Nephron (organoid): ENCODE data around the gene KIF25.

ENCODE experiments used
- H3K27ac Mint-ChIP-seq, 3 experiments: 2 replicates each; pipeline ENCODE4 v1.8.0; 2020; ENCODE audit warnings: mixed read lengths in 3 of 3, mild to moderate bottlenecking in 2 of 3, moderate library complexity in 1 of 3
- H3K27me3 Mint-ChIP-seq: 2 replicates; pipeline ENCODE4 v1.8.0; 2021; ENCODE audit warnings: low read depth, mild to moderate bottlenecking, moderate library complexity, mixed read lengths
- H3K36me3 Mint-ChIP-seq: 2 replicates; pipeline ENCODE4 v1.8.0; 2020; ENCODE audit warnings: low read depth, mixed read lengths
- H3K4me1 Mint-ChIP-seq: 2 replicates; pipeline ENCODE4 v1.8.0; 2020; ENCODE audit warnings: mixed read lengths
- H3K4me3 Mint-ChIP-seq, 3 experiments: 2 replicates each; pipeline ENCODE4 v1.8.0; 2020; ENCODE audit warnings: mild to moderate bottlenecking in 3 of 3, mixed read lengths in 3 of 3, moderate library complexity in 2 of 3
- H3K9me3 Mint-ChIP-seq: 2 replicates; pipeline ENCODE4 v1.8.0; 2020; ENCODE audit warnings: mixed read lengths
- TF ChIP-seq, protein P1 (sequence below), 3 experiments: fragments of 200-600 bp; sonication (generic); IDR thresholded peaks; one replicate each; pipeline ENCODE4 v1.5.0; 2021; ENCODE audit warnings: antibody characterized with exemption in 3 of 3; ENCODE audit not compliant: unreplicated experiment in 3 of 3

The KIF25 gene

DNA sequence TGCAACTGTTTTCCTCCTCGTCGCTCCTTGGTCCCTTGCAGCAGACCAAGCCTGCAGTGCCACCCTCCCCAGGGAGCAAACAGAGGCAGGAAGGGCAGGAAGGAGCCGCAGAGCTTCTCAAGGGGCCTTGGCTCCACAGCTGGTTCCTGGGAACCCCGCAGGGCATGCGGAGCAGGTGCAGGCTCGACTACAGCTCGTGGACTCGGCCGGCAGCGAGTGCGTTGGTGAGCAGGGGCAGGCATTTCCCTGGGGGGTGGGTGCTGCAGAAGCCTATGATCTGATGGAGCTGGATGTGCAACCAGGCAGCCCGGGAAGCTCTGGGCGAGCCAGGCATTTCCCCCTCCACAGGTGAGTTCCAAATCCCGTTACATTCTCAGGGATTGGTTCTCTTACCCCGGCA is 44.5 kb downstream of the KIF25 start:
- H3K4me1 Mint-ChIP-seq, result peaks cover 10% of the 10 kb centered on the region
- no peak overlapping the region for H3K4me3 Mint-ChIP-seq
- no peak overlapping the region for H3K27ac Mint-ChIP-seq
- H3K27me3 Mint-ChIP-seq, result peaks cover 4% of the 10 kb centered on the region
- TF ChIP-seq, protein P1, sequence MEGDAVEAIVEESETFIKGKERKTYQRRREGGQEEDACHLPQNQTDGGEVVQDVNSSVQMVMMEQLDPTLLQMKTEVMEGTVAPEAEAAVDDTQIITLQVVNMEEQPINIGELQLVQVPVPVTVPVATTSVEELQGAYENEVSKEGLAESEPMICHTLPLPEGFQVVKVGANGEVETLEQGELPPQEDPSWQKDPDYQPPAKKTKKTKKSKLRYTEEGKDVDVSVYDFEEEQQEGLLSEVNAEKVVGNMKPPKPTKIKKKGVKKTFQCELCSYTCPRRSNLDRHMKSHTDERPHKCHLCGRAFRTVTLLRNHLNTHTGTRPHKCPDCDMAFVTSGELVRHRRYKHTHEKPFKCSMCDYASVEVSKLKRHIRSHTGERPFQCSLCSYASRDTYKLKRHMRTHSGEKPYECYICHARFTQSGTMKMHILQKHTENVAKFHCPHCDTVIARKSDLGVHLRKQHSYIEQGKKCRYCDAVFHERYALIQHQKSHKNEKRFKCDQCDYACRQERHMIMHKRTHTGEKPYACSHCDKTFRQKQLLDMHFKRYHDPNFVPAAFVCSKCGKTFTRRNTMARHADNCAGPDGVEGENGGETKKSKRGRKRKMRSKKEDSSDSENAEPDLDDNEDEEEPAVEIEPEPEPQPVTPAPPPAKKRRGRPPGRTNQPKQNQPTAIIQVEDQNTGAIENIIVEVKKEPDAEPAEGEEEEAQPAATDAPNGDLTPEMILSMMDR (IDR thresholded peaks at IDR 0.05; ENCODE audit: unreplicated experiment in 3 of 3), result no peak
- peaks cover 45% of the 10 kb centered on the region for H3K9me3 Mint-ChIP-seq
- H3K36me3 Mint-ChIP-seq, result peaks cover 19% of the 10 kb centered on the region

DNA sequence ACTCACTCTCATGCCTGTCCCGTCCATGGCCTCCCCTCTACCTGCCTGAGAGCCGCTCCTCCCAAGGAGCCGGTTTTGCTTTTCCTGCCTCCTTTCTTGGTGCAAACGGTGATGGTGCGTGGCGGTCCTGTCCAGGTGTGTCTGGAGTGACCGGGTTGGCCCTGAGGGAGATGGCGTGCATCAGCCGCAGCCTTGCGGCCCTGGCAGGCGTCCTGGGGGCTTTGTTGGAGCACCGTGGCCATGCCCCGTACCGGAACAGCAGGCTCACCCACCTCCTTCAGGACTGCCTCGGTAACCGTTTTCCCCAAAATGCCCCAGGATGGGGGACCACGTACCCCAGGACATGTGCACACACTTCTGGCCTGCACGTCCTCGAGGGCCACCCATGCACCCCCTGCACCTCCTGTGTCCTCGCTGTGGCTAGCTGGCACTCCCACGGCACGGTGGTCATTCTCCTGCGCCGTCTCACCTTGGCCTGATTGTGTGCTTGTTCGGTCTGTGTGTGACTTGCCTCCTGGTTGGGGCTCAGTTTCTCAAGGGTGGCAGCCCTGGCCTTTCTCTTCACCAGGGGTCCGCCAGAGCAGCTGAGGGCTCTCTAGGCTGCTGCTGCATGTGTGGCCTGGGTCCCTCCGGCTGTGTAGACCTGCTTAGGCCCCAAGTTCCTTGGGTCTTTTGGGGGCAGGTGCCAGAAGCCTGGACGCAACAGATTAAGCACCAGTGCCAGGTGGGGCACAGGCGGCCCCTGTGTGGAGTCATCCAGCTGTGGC is 45.1 kb downstream of the KIF25 start:
- Mint-ChIP-seq H3K27me3 (peaks cover 4% of the 10 kb centered on the region), H3K27ac (no peak overlapping the region), H3K4me3 (no peak overlapping the region), H3K9me3 (peaks cover 40% of the 10 kb centered on the region), H3K4me1 (peaks cover 15% of the 10 kb centered on the region), H3K36me3 (peaks cover 14% of the 10 kb centered on the region)
- TF ChIP-seq, protein P1 (IDR thresholded peaks at IDR 0.05; ENCODE audit: unreplicated experiment in 3 of 3), result no peak

DNA sequence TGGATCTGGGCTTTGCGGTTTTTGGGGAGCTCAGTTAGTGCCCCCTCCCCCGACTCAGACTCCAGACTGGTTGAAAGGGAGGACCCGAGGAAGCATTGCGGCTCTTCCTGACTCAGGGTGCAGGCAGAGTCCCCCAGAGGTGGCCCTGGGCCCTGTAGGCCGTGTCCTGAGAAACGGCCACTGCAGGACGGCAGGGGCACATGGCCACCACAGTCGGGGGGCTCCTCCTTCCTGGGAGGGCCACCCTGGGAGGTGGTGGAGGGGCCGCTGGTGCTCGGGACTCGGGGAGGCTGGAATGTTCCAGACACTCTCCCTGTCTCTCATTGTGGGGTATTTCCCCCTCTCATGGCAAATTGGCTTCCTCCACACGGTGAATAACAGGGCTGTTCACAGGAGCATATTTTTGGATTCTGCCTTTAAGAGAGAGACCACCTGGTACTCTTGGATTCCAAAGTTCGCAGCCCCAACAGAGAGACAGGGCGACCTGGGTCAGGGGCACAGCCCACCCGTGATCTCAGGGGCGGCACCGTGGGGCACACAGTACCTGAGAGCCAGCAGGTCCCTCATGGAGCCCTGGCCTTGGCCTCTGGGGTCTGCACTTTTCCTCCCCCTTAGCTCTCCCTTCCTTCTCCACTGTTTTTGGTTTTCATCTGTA is 45.8 kb downstream of the KIF25 start:
- Mint-ChIP-seq H3K27ac (no peak overlapping the region), H3K9me3 (peaks cover 32% of the 10 kb centered on the region), H3K4me3 (no peak overlapping the region), H3K36me3 (peaks cover 13% of the 10 kb centered on the region), H3K27me3 (peaks cover 4% of the 10 kb centered on the region), H3K4me1 (peaks cover 21% of the 10 kb centered on the region)
- TF ChIP-seq, protein P1 (IDR thresholded peaks at IDR 0.05; ENCODE audit: unreplicated experiment in 3 of 3), result no peak

DNA sequence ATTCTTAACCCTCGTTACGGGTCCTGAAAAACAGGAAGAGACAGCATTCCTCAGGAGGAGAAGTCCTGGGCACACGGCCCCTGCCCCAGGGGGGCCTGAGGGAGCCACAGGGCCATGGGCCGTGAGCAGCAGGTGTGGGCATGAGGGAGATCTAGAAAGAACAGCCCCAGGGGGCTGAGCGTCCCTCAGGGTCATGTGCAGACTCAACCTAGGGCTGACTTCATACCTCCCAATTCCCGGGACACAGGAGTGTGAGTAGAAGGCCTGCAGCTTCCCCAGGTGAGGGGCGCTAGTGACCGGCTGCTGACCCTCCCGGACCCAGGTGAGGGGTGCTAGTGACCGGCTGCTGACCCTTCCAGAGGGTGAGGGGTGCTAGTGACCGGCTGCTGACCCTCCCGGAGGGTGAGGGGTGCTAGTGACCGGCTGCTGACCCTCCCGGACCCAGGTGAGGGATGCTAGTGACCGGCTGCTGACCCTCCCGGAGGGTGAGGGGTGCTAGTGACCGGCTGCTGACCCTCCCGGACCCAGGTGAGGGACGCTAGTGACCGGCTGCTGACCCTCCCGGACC is 46.5 kb downstream of the KIF25 start:
- TF ChIP-seq, protein P1 (IDR thresholded peaks at IDR 0.05; ENCODE audit: unreplicated experiment in 3 of 3), result no peak
- Mint-ChIP-seq H3K27ac (no peak overlapping the region), H3K9me3 (peaks cover 28% of the 10 kb centered on the region), H3K27me3 (peaks cover 4% of the 10 kb centered on the region), H3K36me3 (peaks cover 8% of the 10 kb centered on the region), H3K4me3 (no peak overlapping the region), H3K4me1 (peaks cover 21% of the 10 kb centered on the region)

DNA sequence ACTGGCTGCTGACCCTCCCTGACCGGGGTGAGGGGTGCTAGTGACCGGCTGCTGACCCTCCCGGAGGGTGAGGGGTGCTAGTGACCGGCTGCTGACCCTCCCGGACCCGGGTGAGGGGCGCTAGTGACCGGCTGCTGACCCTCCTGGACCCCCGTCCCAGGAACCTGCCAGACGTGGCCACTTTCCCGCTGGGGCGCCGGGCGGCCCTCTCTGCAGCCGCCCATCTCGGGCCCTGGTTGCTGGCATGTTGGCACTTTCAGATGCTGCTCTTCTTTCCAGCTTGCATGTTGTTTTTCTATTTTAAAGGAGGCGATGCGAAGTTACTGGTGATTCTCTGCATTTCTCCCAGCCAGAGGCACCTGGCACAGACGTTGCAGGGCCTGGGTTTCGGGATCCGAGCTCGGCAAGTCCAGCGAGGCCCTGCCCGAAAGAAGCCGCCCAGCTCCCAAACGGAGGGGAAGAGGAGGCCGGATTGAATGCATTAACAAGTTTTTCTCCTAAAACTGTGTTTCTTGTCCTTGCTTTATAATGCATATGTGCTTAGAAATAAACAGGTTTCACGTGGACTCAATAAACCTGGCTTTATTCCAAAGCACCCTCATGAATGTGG is 47.2 kb downstream of the KIF25 start:
- Mint-ChIP-seq H3K27me3 (peaks cover 7% of the 10 kb centered on the region), H3K27ac (no peak overlapping the region), H3K9me3 (peaks cover 23% of the 10 kb centered on the region), H3K36me3 (peaks cover 4% of the 10 kb centered on the region), H3K4me1 (peaks cover 22% of the 10 kb centered on the region), H3K4me3 (no peak overlapping the region)
- TF ChIP-seq, protein P1 (IDR thresholded peaks at IDR 0.05; ENCODE audit: unreplicated experiment in 3 of 3), result no peak
